Ovary (tissue), 3 donors: ENCODE measurements around the gene MRPL45.
"Not testable (repeated sequence)": the region's sequence is repeated elsewhere in the genome, so short reads cannot be mapped to it uniquely, and the experiment has no call there.

Experiments
- CTCF ChIP-seq, 3 donors: fragments of 450-650 bp in 2 of 3; fragments of 200-600 bp in 1 of 3; IDR thresholded peaks; one replicate each; pipeline versions ENCODE4 v1.5.1 to v1.8.0; 2016 to 2022; ENCODE audit warnings: antibody characterized with exemption in 3 of 3, mild to moderate bottlenecking in 1 of 3
- EP300 ChIP-seq: sonication (generic); formaldehyde crosslinking; IDR thresholded peaks from one replicate; pipeline ENCODE4 v1.6.1; 2017; ENCODE audit warnings: antibody characterized with exemption
- POLR2A ChIP-seq: fragments of 450-650 bp; IDR thresholded peaks from one replicate; pipeline ENCODE4 v1.6.1; 2017; ENCODE audit warnings: antibody characterized with exemption, mild to moderate bottlenecking, moderate library complexity
- donor health status: DM: no; HTN: no; CAD: no.

DNA sequence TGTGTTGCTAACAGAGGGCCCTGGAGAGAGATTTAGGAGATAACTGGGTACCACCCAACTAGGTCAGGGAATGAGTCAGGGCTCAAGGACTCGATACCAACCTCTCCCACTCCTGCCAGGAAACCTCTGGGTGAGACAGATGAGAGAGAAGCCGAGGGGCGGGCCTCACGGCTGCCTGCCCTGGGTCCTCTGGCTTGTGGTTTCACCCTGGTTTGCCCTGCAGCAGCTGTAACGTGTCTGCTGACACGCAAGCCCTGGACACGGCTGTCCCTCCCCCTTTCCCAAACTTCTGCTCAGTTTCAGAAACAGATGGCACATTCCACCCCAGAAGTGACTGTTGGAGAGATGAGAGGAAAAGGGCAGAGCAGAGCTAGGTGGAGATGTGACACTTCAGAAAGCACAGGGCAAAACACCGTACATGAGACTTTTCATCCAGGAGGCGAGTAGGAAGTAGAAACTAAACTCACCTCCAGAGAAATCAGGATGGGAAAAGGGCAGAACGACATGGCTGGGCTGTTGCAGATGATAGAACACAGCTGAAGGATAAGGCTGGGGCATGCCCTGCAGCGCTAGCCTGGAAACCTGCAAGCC is 10.4 kb upstream of the MRPL45 start:
- TF ChIP-seq EP300; CTCF (IDR thresholded peaks at IDR 0.05); POLR2A: not testable (repeated sequence)
